Pancreas (tissue), 10 donors: ENCODE results near the gene ZMIZ1. TPM values are rescaled to one million over a fixed set of nuclear protein-coding genes. Genes with fewer than 3 reads are reported as not detected.

Experiments used
- ATAC-seq, 4 donors: fragments of 200-7000 bp; cut with Tn5 transposase; one replicate each; pipeline versions ENCODE4 v1.8.0 to v1.9.1; 2020; ENCODE audit warnings: mild to moderate bottlenecking in 4 of 4, moderate library complexity in 4 of 4
- DNase-seq, 6 donors: peaks; one replicate each; pipeline ENCODE4 v3.0.0-alpha.2; 2020
- FAIRE-seq: peaks from 2 replicates; lab custom pipeline; 2012; peaks lifted over from hg19 to GRCh38; lab: Jason Lieb, UNC
- H3K27ac ChIP-seq, 4 donors: fragments of 200-600 bp; sonication (generic); 1 replicate in 3 of 4; 2 replicates in 1 of 4; pipeline versions ENCODE4 v1.5.0 to v1.8.0; 2020
- H3K27me3 ChIP-seq, 4 donors: fragments of 200-600 bp; one replicate each; pipeline ENCODE4 v1.8.0; 2021
- H3K36me3 ChIP-seq, 3 donors: fragments of 200-600 bp; sonication (generic) in 1 of 3; one replicate each; pipeline versions ENCODE4 v1.5.0 to v1.8.0; 2020 to 2021
- H3K4me1 ChIP-seq, 3 donors: fragments of 200-600 bp; one replicate each; pipeline ENCODE4 v1.8.0; 2021
- H3K4me3 ChIP-seq, 4 donors: fragments of 200-600 bp; sonication (generic) in 2 of 4; one replicate each; pipeline versions ENCODE4 v1.5.0 to v1.8.0; 2020 to 2021
- H3K9me3 ChIP-seq, 4 donors: fragments of 200-600 bp; one replicate each; pipeline ENCODE4 v1.8.0; 2021
- CTCF ChIP-seq, 4 donors: fragments of 200-600 bp; sonication (generic) in 3 of 4; IDR thresholded peaks; one replicate each; pipeline versions ENCODE4 v1.5.0 to v1.8.0; 2021; ENCODE audit warnings: antibody characterized with exemption in 4 of 4
- WGBS, 2 donors: extraction: QIAGEN DNeasy Blood & Tissue Kit; methylation state at CpG; one replicate each; pipeline ENCODE4 v1.1.7; 2013; 5-methylcytosine and 5-hydroxymethylcytosine counted together
- intact Hi-C, 3 donors: fragments of 100-400 bp; cut with DNase I; formaldehyde crosslinking; loops; one replicate each; pipeline versions ENCODE4 v1.11.1 to v1.14.2; 2022
- polyA plus RNA-seq, 2 donors: library from polyadenylated mRNA; stranded (reverse); fragments of 200-250 nt; gene quantifications; one replicate each; pipeline ENCODE4 v1.2.3, GENCODE V29; 2013
- total RNA-seq, 6 donors: library from RNA; stranded (reverse); fragmentation: NEBNext Ultra II Directional in 4 of 6; extraction: Animal tissue kit (Norgen Biotek cat#: 25700) in 4 of 6; gene quantifications; one replicate each; pipeline versions ENCODE4 v1.2.1 to v1.2.4, GENCODE V29; 2021 to 2023
- donor health status: healthy with polysubstance abuse.
- donor health status: DM: no; HTN: no; CAD: no; lungs with moderate emphysema.
- donor health status: DM: no; HTN: no; CAD: no.
- donor health status: control.
- donor health status: control.
- donor health status: Bipolar disorder and iron deficiency.
- donor health status: DM: yes; HTN: yes; CAD: no.
- donor health status: DM: no; HTN: no; CAD: no.
- donor health status: DM: no; HTN: no; CAD: no.
- donor health status: DM: yes; HTN: yes; CAD: no.

The ZMIZ1 gene
- total and polyA plus RNA-seq, 8 donors, result 14.5 to 45.0 (median 21.9) TPM

GRCh38 chr10:79130255-79130654, 61.5 kb downstream of the ZMIZ1 start:
- Histone ChIP-seq H3K4me1 (peaks cover 18 to 33% (median 20%) of the 10 kb centered on the region in 3 donors), H3K27ac (no peak overlapping the region), H3K36me3 (peaks cover 0 to 1% (median 0%) of the 10 kb centered on the region in 3 donors), H3K27me3 (no peaks in the 10 kb centered on the region), H3K4me3 (no peak overlapping the region), H3K9me3 (no peaks in the 10 kb centered on the region)
- no peak for FAIRE-seq
- no peak for ATAC-seq
- DNase-seq, result no peak
- TF ChIP-seq CTCF (IDR thresholded peaks at IDR 0.05), result no peak
- 90% methylated on average over 5 of the region's 5 CpGs for WGBS, 2 donors
- intact Hi-C loops, result no loop called here

DNA sequence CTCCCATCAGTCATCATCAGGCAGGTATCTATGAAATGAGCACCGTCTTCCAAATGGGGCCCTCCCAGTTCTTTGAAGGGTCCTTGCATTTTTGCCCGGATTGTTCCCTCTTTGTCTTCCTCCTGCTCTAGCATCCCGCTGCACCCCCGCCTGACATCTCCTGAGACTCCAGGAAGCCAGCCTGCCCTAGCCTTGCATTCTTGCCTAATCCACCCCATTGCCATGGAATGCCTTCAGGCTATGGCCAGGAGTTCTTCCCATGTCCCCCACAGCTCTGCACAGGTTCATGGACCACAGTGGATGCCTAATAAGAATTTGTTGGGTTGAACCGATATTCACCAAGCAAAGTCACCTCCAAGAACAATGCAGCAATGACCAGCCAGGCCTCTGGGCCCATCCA, 62.1 kb downstream of the ZMIZ1 start:
- intact Hi-C loops, result no loop called here
- FAIRE-seq, result no peak
- 91 to 93% methylated on average over 5 of the region's 5 CpGs for WGBS, 2 donors
- no peak for ATAC-seq
- Histone ChIP-seq H3K4me1 (peaks cover 18 to 38% (median 24%) of the 10 kb centered on the region in 3 donors), H3K27ac (no peak overlapping the region), H3K9me3 (no peaks in the 10 kb centered on the region), H3K4me3 (no peak overlapping the region), H3K36me3 (no peaks in the 10 kb centered on the region), H3K27me3 (no peaks in the 10 kb centered on the region)
- no peak for TF ChIP-seq CTCF (IDR thresholded peaks at IDR 0.05)
- DNase-seq, result no peak

GRCh38 chr10:79131836-79132631, 63.3 kb downstream of the ZMIZ1 start:
- Histone ChIP-seq H3K36me3 (no peaks in the 10 kb centered on the region), H3K27ac (no peak overlapping the region), H3K4me1 (peaks cover 7 to 39% (median 14%) of the 10 kb centered on the region in 3 donors), H3K9me3 (no peaks in the 10 kb centered on the region), H3K27me3 (no peaks in the 10 kb centered on the region), H3K4me3 (no peak overlapping the region)
- intact Hi-C loops, result no loop called here
- no peak for ATAC-seq
- DNase-seq, result no peak
- TF ChIP-seq CTCF (IDR thresholded peaks at IDR 0.05), result no peak
- FAIRE-seq, result no peak
- WGBS, 2 donors, result 68 to 73% methylated on average over 13 of the region's 13 CpGs

GRCh38 chr10:79132681-79133381, 64.1 kb downstream of the ZMIZ1 start:
- H3K27me3 ChIP-seq, result no peaks in the 10 kb centered on the region
- H3K4me1 ChIP-seq, result peaks cover 2 to 36% (median 10%) of the 10 kb centered on the region in 3 donors
- FAIRE-seq (no peak), ATAC-seq (peak in 1 of 4 donors; percentile 5), DNase-seq (no peak)
- WGBS, 2 donors, result 70 to 81% methylated on average over 7 of the region's 7 CpGs
- H3K36me3 ChIP-seq, result no peaks in the 10 kb centered on the region
- TF ChIP-seq CTCF (IDR thresholded peaks at IDR 0.05), result no peak
- H3K27ac ChIP-seq, result no peak overlapping the region
- H3K9me3 ChIP-seq, result no peaks in the 10 kb centered on the region
- intact Hi-C loops, result no loop called here
- no peak overlapping the region for H3K4me3 ChIP-seq
